HS-27A (cell line): Measurements from ENCODE around the gene PAIP2.
"Not testable (repeated sequence)": the region's sequence is repeated elsewhere in the genome, so short reads cannot be mapped to it uniquely, and the experiment has no call there.

ENCODE experiments used
- DNase-seq: peaks from one replicate; pipeline ENCODE4 v3.0.0-alpha.2; 2012; ENCODE audit warnings: low read depth, missing footprints

Gene PAIP2

GRCh38 chr5:139378941-139379361 lies 37.3 kb downstream of the PAIP2 start:
- no peak for DNase-seq

GRCh38 chr5:139379626-139380449 lies 38.2 kb downstream of the PAIP2 start:
- no peak for DNase-seq

- DNase-seq, result no peak
These were observed 40.4 kb downstream of the PAIP2 start for GRCh38 chr5:139381837-139382761.

GRCh38 chr5:139382807-139383206 lies 41.2 kb downstream of the PAIP2 start:
- DNase-seq, result no peak

GRCh38 chr5:139383275-139383992 lies 41.8 kb downstream of the PAIP2 start, which contains the start of gene SLC23A1:
SLC23A1 (minus strand) TSS chr5:139383297; CDS start chr5:139383253, 44 bp downstream.
- DNase-seq, result no peak

- DNase-seq, result no peak
These were observed 42.4 kb downstream of the PAIP2 start for GRCh38 chr5:139383993-139384590.

- no peak for DNase-seq
These were observed 43.0 kb downstream of the PAIP2 start for GRCh38 chr5:139384591-139385051.

- DNase-seq, result no peak
These were observed 43.7 kb downstream of the PAIP2 start for GRCh38 chr5:139385061-139386049.

GRCh38 chr5:139386050-139386438 lies 44.4 kb downstream of the PAIP2 start:
- DNase-seq, result no peak

- DNase-seq, result not testable (repeated sequence)
These were observed 45.3 kb downstream of the PAIP2 start for GRCh38 chr5:139386956-139387355.

GRCh38 chr5:139387611-139388197 lies 46.0 kb downstream of the PAIP2 start:
- no peak for DNase-seq

- DNase-seq, result no peak
These were observed 46.7 kb downstream of the PAIP2 start for GRCh38 chr5:139388198-139388821.

GRCh38 chr5:139389701-139390638 lies 48.3 kb downstream of the PAIP2 start, which contains the start of gene MZB1:
MZB1 (minus strand) TSS chr5:139389913; CDS start chr5:139389856, 57 bp downstream.
- no peak for DNase-seq

- no peak for DNase-seq
These were observed 49.2 kb downstream of the PAIP2 start for GRCh38 chr5:139390639-139391569.

- no peak for DNase-seq
These were observed 50.1 kb downstream of the PAIP2 start for GRCh38 chr5:139391570-139392323.

GRCh38 chr5:139392324-139392677 lies 50.6 kb downstream of the PAIP2 start:
- DNase-seq, result no peak
